Right renal cortex interstitium (tissue), 3 donors: ENCODE results near the gene MAP1LC3B. TPM values are rescaled to one million over a fixed set of nuclear protein-coding genes. Genes with fewer than 3 reads are reported as not detected.

Experiments used
- DNase-seq, 3 donors: peaks; one replicate each; pipeline ENCODE4 v3.0.0-alpha.2; 2013; ENCODE audit warnings: low read depth in 3 of 3, low spot score in 2 of 3
- polyA plus RNA-seq, 3 donors: library from polyadenylated mRNA; unstranded; fragments of 120-200 nt; gene quantifications; one replicate each; pipeline ENCODE4 v1.2.1, GENCODE V29; 2013; ENCODE audit not compliant: insufficient read length in 3 of 3

The MAP1LC3B gene
- 10 to 100 TPM; 67.1 to 74.8 (median 71.2) TPM for polyA plus RNA-seq

DNA sequence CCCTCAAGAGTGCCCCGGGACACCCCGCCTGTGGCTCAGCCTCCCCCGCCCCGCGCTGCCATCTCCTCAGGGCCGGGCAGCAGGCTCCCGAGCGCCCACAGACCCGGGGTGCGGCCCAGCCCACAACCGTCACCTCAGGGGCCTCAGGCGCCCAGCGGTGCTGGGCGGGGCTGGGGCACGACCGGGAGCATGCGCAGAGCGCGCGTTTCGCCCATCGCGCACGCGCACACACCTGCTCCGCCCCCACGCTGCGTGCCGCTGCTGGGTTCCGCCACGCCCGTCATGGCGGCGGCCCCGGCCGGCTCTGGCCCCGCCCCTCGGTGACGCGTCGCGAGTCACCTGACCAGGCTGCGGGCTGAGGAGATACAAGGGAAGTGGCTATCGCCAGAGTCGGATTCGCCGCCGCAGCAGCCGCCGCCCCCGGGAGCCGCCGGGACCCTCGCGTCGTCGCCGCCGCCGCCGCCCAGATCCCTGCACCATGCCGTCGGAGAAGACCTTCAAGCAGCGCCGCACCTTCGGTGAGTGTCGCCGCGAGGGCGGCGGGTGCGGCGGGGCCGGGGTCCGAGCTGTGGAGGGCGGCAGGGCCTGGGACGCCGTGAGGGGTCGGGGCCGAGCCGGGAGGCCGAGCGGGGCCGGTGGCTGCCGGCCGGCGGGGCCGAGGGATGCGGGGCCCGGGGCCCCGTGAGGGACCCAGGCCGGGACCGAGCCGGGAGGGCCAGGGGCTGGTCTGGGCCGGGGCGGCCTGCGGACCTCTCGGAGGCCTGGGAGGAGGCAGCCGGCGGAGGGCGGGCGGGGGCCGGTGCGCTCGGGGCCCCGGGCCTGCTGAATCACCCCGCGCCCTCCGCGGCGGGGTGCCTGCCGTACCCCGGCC lies at the start of gene MAP1LC3B:
Gene MAP1LC3B (plus strand): TSS at position 387 of the 871 bp plus-strand sequence. CDS start 92 bp downstream, at position 479.
- DNase-seq = peak; percentile 89 to 94 (median 92)

DNA sequence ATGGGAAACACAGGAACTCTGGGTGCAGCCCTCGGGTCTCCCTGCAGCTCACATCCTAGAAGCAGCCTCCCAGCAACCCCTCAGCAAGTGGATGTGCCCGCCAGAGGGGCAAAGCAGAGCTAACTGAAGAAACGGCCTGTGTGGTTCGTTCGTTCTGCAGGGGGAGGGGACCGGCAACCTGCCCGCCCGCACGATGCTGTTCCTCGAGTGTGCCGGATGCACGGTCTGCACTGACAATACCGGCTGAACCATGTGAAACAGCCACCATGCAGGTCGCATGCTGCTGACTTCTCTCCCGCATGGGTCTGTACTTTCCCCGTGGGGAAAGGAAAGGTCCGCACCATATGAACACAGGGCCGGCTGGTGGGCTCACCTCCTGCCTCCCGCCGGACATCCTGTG lies 49.6 kb upstream of the MAP1LC3B start:
- DNase-seq = no peak

DNA sequence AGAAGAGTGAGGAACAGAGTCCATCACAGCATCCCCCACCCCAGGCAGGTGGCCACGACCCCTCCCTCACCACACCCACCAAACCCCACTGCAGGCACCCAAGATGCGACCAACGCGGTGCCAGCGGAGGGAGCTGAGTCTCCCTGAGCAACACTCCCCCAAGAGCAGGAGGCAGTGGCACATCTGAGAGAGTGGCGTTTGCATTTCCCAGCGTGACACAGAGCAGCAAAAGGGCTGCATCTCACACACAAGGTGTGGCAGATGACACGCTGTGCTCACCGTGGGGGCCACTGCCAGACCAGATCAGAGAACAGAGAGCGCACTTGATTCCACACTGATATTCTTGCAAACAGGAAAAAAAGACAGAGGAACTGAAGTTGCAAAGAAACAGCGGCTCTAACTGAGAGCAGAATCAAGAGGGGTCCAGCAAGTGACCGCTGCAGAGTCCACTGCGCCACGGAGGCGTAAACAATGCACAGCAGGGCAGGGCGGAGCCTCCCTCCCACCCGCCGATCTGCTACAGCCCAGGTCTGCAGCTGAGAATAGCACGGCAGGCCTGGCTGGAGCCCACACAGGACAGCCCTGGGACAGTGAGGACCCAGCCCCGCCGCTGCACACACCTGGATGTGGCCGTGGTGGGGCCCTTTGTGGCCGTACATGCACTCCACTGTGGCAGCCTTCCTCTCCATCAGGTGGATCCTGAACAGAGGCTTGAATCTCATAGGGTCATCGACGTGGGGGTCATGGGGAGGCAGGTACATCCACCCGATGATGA lies 49.0 kb upstream of the MAP1LC3B start:
- no peak for DNase-seq

DNA sequence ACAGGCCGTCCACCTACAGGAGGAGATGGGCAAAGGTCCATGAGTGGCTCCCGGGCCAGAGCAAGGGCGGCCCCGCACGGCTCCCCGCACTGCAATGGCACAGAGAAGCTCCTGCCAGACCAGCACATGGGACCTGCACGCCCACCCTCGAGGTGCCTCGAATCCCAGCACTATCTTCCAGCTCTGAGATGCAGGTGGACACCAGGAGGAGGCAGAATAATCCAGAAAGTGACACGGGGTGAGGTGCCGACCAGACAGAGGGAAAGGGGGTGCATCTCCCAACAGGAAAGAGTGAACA lies 48.4 kb upstream of the MAP1LC3B start:
- no peak for DNase-seq

DNA sequence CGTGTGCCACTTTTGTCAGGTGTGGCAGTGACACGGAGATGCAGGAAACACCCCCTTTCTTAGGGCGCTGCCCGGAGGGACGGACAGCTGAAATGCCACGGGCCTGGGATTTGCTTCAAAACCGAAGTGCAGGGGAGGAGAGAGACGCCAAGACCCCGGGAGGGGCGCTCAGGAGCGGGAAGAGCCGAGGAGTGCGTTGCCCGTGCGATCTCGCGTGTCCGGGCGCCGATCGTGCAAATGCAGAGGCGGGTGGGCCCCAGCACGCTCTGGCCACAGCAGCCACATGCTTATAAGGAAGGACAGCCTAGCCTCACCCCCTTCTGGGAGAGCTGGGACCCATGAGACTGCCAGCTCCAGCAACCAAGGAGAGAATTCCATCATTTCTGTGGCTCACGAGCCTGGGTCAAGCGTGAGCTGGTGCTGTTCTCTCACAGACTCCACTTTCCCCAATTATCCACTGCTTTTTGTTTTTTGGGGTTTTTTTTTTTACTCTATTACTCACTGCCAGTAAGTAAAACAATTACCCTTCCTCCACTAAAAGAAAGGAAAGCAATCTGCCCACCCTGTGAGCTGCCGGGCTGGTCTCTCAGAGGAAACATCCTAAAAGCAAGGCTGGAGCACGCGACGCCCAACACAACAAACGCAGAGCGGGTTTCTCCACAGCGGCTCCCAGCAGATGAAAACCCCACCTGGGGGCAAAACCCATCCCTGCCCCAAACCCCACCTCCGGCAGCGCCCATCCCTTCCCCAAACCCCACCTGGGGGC lies 47.8 kb upstream of the MAP1LC3B start:
- DNase-seq = no peak

DNA sequence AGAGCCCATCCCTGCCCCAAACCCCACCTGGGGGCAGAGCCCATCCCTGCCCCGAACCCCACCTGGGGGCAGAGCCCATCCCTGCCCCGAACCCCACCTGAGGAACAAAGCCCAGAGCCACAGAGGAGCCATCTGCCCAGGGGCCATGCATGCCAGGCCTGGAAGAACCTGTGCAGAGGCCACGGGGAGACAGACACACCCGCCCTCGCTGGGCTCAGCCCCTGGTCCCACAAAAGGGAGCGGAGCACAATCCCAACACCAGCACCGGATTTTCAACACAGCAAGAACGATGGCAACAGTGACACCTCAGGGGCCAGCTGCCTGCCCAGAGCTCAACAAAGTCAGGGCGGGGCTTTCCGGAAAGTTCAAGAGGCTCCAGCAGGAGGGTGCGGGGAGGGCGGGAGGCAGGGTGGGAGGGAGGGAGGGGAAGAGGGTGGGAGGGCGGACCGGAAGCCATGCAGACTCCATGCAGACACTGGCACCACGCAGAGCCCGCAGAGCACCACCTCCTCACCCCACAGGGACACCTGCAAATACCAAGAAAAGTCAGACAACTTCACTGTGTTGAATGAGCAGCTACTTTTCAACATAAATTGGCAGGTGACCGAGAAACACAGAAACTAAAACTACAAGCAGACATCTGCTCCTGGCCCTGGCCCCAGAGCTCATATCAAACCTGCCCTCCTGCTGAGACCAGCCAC lies 47.1 kb upstream of the MAP1LC3B start:
- DNase-seq = no peak

DNA sequence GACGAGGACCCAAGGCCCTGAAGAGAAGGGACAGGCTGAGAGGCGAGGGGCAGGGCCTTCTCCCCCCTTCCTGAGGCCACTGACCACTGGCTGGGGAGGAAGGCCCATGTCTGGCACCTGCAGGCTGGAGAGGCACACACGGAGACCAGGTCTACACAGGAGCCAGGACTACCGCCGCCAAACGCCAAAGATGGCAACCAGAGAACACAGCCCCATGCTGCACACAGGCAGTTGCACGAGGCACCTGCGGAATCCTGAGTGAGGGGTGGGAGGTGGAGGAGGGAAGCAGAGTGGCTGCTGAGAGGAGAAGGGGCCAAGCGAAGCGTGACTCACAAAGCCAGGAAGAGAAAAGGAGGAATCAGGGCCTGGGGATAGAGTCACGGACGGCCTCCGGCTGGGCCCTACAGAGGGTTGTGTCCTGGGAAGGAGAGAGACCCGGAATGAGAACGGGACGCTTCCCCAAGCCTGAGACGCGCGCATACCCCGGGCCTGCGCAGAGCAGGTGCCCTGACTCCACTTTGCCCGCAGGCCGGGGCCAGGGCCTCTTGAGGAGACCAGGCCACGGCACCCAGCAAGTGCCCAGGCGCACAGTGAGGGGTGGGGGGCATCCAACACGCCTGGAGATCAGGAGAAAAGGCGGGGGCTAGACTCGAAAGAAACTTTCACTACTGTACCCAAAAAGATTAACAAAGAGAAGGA lies 46.3 kb upstream of the MAP1LC3B start:
- no peak for DNase-seq

DNA sequence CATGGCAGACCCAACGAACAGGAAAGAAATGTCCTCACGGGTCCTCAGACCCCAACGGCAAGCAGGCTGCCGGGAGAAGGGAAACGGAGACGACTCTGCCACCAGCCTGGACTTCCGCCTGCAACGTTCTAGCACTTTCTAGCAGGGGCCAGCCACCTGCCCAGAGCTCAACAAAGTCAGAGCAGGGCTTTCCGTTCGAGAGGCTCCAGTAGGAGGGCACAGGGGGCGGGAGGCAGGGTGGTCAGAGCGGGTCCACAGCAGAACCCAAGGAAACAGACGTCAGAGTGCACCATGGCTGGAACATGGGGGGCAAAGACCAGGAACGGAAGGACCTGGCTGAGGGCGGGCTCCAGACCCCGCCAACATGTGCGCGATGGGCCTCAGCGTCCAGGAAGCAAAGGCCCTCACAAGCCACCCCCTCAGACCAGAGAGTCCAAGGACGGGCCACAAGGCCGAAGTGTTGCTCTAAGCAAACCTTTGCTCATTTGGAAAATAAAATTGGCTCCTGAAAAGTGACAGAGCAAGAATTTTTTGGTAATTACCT lies 45.5 kb upstream of the MAP1LC3B start:
- DNase-seq = no peak

DNA sequence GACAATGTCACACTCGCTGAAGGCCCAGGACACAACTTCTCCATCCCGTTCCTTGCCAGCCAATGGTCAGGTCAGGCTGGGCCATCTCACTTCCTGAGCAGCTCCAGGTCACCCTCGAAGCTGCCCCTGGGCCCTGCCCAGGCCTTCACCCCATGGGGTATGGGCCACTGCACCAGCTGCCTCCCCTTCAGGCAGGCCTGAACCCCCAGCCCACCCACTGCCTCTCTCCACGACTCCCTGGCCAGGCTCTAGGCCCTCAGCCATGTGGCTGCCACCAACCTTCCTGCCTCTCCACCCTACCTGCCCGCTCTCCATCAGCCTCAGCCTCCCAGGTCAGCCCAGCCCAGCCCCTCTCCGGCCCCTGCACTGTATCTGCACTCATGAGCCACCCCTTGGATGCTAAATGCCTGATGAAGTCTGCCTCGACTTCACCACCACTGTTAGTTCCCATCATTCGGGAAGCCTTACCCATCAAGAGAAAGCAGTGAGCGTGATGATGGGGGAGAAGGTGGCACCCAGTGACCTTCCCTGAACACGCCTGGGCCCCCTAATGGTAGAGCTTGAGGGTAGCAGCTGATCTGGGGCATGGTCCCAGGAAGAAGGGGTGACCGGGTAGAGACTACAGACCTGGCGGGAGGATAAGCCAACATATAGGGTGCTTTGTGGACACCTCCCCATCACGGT lies 44.1 kb upstream of the MAP1LC3B start:
- no peak for DNase-seq

DNA sequence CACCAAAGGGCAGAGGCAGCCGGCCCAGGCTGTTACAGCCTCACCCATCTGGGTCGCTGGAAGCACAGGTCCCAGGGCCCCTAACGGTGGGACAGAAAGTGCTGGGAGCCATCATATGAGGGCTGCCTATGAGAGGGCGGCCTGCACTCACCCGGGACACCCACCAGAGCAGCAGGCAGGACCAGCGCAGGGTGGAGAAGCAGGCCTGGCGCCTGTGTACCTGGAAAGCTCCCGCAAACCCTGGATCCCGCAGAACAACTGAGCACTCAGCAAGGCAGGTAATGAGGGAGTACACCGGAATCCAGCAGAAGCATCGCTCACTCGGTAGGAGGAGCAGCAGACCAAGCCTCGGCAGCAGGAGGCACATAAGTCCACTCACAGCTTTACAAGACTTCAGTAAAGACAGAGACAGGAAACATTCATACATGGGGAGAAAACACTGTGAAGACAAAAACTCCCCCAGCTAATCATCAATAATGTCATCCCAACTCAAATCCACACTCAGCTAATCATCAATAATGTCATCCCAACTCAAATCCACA lies 43.4 kb upstream of the MAP1LC3B start:
- no peak for DNase-seq

DNA sequence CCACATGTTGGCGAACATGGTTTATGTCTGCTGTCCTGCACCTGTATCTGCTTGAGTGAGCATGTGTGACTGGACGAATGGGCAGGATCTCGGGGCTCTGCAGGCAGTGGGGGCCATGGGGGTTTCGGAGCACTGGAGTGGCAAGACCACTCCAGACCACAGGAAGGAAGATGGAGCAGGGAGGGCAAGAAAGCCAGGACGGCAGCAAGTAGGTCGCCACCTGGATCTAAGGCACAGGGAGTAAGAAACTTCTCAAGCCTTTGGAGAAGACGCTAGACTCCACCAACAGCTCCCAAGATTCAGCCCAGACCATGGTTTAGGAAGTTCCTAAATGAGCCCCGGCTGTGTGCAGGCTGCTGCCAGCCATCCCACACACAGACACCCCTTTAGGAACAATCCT lies 42.1 kb upstream of the MAP1LC3B start:
- DNase-seq = no peak

DNA sequence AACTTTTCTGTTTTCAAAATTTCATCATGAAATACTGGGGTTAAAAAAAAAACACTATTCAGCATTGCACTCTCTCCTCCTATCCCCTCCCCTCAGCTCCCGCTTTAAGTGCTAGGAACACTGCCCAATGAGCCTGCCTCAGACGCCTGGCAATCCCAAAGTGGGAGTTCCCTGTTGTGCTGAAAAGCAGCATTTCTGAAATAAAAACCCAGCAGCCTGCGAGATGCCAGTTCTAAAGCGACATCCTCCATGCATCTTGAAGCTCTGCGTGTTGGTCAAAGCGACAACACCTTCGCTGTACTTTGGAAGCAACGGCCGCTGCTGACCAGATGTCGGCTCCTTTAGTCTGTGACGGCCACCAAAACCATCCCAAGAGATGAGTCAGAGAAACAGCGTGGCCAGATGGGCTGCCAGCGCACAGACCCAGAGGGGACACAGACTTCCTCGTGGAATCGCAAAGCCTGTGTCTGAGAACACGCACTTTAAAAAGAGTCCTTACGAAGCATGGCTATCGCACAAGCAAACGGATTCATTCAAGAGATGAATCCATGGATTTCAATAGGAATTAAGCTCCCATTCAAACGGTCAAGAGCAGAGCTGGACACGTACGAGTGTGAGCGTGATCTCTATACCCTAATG lies 41.3 kb upstream of the MAP1LC3B start:
- DNase-seq = no peak

DNA sequence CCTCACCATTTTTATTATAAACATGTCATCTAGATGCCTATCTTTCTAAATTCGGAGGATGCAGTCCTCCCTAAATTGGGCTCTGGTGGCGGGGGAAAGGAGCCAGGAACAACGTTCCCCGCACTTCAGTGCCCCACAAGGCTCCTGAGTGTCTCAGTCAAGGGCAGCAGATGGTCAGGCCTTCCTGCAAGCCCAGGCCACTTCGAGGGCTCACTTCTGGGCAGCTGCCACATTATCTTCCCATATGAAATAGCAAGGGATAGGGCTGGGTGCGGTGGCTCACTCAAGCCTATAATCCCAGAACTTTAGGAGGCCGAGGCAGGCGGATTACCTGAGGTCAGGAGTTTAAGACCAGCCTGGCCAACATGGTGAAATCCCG lies 40.8 kb upstream of the MAP1LC3B start:
- no peak for DNase-seq

DNA sequence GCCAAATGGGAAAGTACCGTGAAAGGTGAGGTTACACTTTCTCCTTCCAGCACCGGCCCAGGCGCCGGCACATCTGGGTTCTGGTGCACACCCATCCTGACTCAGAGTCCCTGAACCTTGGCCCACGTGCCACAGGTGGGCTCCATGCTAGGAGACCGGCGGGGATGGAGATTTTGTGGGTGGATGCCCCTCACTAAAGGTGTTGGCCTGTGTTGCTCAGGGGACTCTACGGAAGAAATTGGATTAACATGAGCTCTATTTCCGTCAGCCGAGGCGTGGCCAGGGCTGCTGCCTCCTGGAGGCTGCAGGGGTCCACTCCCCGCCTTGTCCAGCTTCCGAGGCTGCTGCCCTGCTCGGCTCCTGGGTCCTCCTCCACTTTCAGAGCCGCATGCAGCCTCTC lies 39.3 kb upstream of the MAP1LC3B start:
- DNase-seq = no peak

DNA sequence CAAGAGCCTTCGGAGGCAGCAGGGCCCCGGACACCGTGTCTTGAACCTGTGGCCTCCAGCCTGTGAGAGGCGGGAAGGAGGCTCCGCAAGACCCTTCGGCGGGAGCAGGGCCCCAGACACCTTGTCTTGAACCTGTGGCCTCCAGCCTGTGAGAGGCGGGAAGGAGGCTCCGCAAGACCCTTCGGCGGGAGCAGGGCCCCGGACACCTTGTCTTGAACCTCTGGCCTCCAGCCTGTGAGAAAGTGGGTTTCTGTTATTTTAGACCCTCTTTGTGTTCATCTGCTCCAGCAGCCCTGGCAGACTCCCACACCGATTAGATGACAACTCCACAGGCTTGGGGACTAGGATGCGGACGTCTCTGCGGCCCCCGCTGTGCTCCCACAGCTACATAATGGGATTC lies 38.5 kb upstream of the MAP1LC3B start:
- no peak for DNase-seq

DNA sequence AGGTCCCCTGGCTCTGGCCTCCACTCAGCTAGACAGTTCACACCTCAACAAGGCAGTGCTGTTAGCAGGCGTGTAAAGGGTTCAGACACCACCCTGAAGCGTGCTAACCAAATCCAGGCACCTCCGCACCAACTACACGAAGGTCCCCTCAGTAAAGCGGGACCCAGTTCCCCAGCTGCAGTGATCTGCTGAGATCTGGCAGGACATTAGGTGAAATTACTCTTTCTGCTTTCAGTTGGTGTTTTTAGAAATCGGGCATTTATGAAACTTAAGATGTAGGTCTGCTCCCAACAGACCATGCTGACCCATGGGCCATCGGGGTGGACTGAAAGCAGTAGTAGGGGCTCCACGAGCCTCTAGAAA lies 35.7 kb upstream of the MAP1LC3B start:
- DNase-seq = no peak

DNA sequence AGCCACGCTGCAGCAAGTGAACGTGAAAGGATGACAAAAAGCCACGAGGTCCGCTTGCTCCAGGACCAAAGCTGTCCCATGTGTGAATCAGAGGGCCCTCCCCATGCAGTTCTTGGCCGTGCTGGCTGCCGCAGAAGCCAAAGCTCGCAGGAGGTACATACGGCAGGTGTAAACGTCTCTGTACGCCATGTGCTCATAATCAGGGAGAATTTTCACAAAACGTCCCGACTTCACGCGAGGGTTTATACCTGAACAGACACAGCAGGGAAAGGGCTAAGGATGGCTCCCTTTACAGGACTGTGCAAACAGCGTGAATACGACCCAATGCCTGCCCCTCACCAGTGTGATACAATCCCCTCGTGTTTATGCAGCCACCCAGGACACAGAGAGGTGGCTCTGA lies 33.9 kb upstream of the MAP1LC3B start:
- no peak for DNase-seq

DNA sequence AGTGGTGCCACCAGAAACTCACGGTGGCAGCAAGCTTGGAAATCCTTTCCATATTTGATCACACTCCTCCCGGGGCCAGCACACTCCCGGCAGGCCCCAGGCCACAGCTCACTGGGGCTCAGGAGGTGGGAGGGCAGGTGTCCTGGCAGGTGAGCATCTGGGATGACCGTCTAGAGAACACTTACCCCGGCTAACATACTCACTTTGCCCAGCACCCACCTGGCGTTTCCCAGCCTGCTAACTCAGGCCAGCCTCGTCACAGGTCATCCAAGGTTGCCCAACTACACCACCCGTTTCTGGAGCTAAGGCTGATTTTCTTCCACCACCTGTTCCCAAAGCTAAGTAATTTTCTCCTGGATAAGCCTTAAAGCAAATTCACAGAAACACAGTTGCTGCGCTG lies 33.4 kb upstream of the MAP1LC3B start:
- no peak for DNase-seq

DNA sequence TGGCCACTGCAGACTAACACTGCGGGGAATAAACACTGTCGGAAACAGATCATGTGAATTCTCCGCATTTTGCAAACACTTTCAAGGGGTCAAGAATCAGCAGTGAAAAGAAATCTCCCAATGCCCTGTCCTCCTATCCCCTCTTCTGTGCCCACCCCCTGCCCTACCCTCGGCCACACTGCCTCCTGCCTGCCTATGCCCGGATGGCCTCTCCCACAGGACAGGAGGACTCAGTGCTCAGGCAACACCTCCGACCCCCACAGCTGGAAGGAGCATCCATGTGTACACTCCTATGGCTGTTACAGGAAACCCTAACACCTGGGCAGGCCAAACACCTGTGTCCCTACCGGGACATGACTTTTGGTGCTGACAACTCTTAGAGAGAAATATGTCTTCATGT lies 33.0 kb upstream of the MAP1LC3B start:
- no peak for DNase-seq
